WTC11 (cell line): ENCODE measurements around the gene MCM5.

Source experiments
- ARID4B ChIP-seq: sonication (generic); formaldehyde crosslinking; IDR thresholded peaks from 2 replicates; pipeline ENCODE4 v1.8.0; 2023; ENCODE audit warnings: missing genetic modification reagents, mild to moderate bottlenecking, borderline replicate concordance
- ATF3 ChIP-seq: sonication (generic); formaldehyde crosslinking; conservative IDR thresholded peaks from 2 replicates; pipeline ENCODE4 v1.8.1; 2022; ENCODE audit warnings: mild to moderate bottlenecking, missing genetic modification reagents
- CREB1 ChIP-seq: sonication (generic); formaldehyde crosslinking; IDR thresholded peaks from 2 replicates; pipeline ENCODE4 v1.8.0; 2023; ENCODE audit warnings: mild to moderate bottlenecking, missing genetic modification reagents
- CTCF ChIP-seq: fragments of 200-600 bp; IDR thresholded peaks from 2 replicates; pipeline ENCODE4 v1.8.0; 2022; ENCODE audit warnings: antibody characterized with exemption
- MAX ChIP-seq: sonication (generic); formaldehyde crosslinking; IDR thresholded peaks from 2 replicates; pipeline ENCODE4 v1.8.0; 2022; ENCODE audit warnings: mild to moderate bottlenecking, missing genetic modification reagents
- NFE2L1 ChIP-seq: sonication (generic); formaldehyde crosslinking; IDR thresholded peaks from 2 replicates; pipeline ENCODE4 v1.8.1; 2023; ENCODE audit warnings: missing genetic modification reagents
- ZNF219 ChIP-seq: sonication (generic); formaldehyde crosslinking; IDR thresholded peaks from 2 replicates; pipeline ENCODE4 v1.8.0; 2023; ENCODE audit warnings: missing genetic modification reagents, mild to moderate bottlenecking, borderline replicate concordance
- ZNF423 ChIP-seq: fragments of 250-450 bp; sonication (Bioruptor Pico); IDR thresholded peaks from 2 replicates; pipeline ENCODE4 v2.1.2; 2022; ENCODE audit warnings: mild to moderate bottlenecking, moderate library complexity
- TF ChIP-seq, protein P1 (sequence below): sonication (generic); formaldehyde crosslinking; IDR thresholded peaks from 2 replicates; pipeline ENCODE4 v1.8.0; 2022; ENCODE audit warnings: mild to moderate bottlenecking, missing genetic modification reagents

GRCh38 chr22:35436421-35436820 is 36.5 kb downstream of the MCM5 start:
- TF ChIP-seq CTCF (no peak), ZNF423 (no peak), NFE2L1 (CRISPR knock-in tag) (no peak), MAX (no peak), ARID4B (CRISPR knock-in tag) (no peak), ZNF219 (no peak), ATF3 (no peak), CREB1 (CRISPR knock-in tag) (no peak)
- TF ChIP-seq, protein P1, sequence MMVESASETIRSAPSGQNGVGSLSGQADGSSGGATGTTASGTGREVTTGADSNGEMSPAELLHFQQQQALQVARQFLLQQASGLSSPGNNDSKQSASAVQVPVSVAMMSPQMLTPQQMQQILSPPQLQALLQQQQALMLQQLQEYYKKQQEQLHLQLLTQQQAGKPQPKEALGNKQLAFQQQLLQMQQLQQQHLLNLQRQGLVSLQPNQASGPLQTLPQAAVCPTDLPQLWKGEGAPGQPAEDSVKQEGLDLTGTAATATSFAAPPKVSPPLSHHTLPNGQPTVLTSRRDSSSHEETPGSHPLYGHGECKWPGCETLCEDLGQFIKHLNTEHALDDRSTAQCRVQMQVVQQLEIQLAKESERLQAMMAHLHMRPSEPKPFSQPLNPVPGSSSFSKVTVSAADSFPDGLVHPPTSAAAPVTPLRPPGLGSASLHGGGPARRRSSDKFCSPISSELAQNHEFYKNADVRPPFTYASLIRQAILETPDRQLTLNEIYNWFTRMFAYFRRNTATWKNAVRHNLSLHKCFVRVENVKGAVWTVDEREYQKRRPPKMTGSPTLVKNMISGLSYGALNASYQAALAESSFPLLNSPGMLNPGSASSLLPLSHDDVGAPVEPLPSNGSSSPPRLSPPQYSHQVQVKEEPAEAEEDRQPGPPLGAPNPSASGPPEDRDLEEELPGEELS (CRISPR knock-in tag) = no peak
